GM12878 (cell line): ENCODE data around the gene WDR89. TPM values are rescaled to one million over a fixed set of nuclear protein-coding genes. Genes with fewer than 3 reads are reported as not detected.

ENCODE experiments used
- ATAC-seq: fragments of 200-7000 bp; cut with Tn5 transposase; 3 replicates; pipeline ENCODE4 v1.9.1; 2020; ENCODE audit warnings: mild to moderate bottlenecking, moderate library complexity
- BruUV-seq: library from RNA; stranded (reverse); fragments of 400-500 nt; replicated peaks from 2 replicates; lab custom pipeline; 2021; lab: Mats Ljungman, UMichigan
- CTCF ChIA-PET: fragments of 300-600 bp; sonication (Branson Sonifier 250); formaldehyde crosslinking; extraction: SDS; loops from one replicate; lab custom pipeline; 2021; ENCODE audit warnings: inconsistent platforms; lab: Yijun Ruan, JAX
- POLR2A ChIA-PET: fragments of 350-600 bp; formaldehyde crosslinking; extraction: SDS; loops from one replicate; lab custom pipeline; 2021; ENCODE audit warnings: inconsistent platforms; lab: Charles Lee
- RAD21 ChIA-PET: fragments of 300-600 bp; sonication (Branson Sonifier 250); formaldehyde crosslinking; loops from one replicate; lab custom pipeline; 2023; ENCODE audit warnings: antibody characterized with exemption; ENCODE audit not compliant: unreplicated experiment; lab: Charles Lee
- SMC1A ChIA-PET: fragments of 300-600 bp; sonication (Branson Sonifier 250); formaldehyde crosslinking; loops from one replicate; lab custom pipeline; 2023; ENCODE audit not compliant: unreplicated experiment, uncharacterized antibody; lab: Charles Lee
- DNase-seq: peaks from one replicate; pipeline ENCODE4 v3.0.0-alpha.2; 2011; ENCODE audit warnings: low read depth, low spot score
- FAIRE-seq: peaks from 3 replicates; lab custom pipeline; 2011; peaks lifted over from hg19 to GRCh38; lab: Jason Lieb, UNC
- H2AFZ ChIP-seq: 2 replicates; pipeline ENCODE4 v1.6.0; 2011; ENCODE audit warnings: low read depth, low read length, control low read depth; ENCODE audit not compliant: control insufficient read depth
- H3K27ac ChIP-seq: 2 replicates; pipeline ENCODE4 v1.5.1; 2011; ENCODE audit warnings: control low read depth; ENCODE audit not compliant: control insufficient read depth, insufficient read depth
- H3K27me3 ChIP-seq, 2 experiments: replicated peaks in 1 of 2; 2 replicates each; pipeline versions ENCODE4 v1.6.0 to v1.6.1; 2011; ENCODE audit warnings: low read length in 1 of 2; ENCODE audit not compliant: control insufficient read depth in 2 of 2, insufficient read depth in 2 of 2
- H3K36me3 ChIP-seq, 2 experiments: 2 replicates each; pipeline ENCODE4 v1.5.1; 2011; ENCODE audit warnings: low read length in 1 of 2; ENCODE audit not compliant: control insufficient read depth in 2 of 2, insufficient read depth in 2 of 2
- H3K4me1 ChIP-seq: 2 replicates; pipeline ENCODE4 v1.6.1; 2011; ENCODE audit warnings: mild to moderate bottlenecking, low read length, moderate library complexity, mixed read lengths; ENCODE audit not compliant: control insufficient read depth, insufficient read depth
- H3K4me2 ChIP-seq: 2 replicates; pipeline ENCODE4 v1.6.0; 2011; ENCODE audit warnings: control low read depth; ENCODE audit not compliant: control insufficient read depth, insufficient read depth
- H3K4me3 ChIP-seq: fragments of 200-600 bp; sonication (generic); 2 replicates; pipeline ENCODE4 v1.5.1; 2016
- H3K79me2 ChIP-seq: 2 replicates; pipeline ENCODE4 v1.6.0; 2011; ENCODE audit warnings: low read length; ENCODE audit not compliant: control insufficient read depth, insufficient read depth
- H3K9ac ChIP-seq: 2 replicates; pipeline ENCODE4 v1.8.0; 2011; ENCODE audit warnings: low read length, control low read depth, mixed read lengths; ENCODE audit not compliant: control insufficient read depth, insufficient read depth
- H3K9me3 ChIP-seq: replicated peaks from 3 replicates; pipeline ENCODE4 v1.5.1; 2011; ENCODE audit warnings: mild to moderate bottlenecking, low read length; ENCODE audit not compliant: control insufficient read depth, insufficient read depth
- H4K20me1 ChIP-seq: 2 replicates; pipeline ENCODE4 v1.6.0; 2011; ENCODE audit not compliant: control insufficient read depth, insufficient read depth
- FOS ChIP-seq: IDR thresholded peaks from 3 replicates; pipeline ENCODE4 v1.6.1; 2011; ENCODE audit warnings: borderline replicate concordance; ENCODE audit not compliant: insufficient read length; ENCODE audit errors: extremely low read depth
- IKZF2 ChIP-seq, 2 experiments: fragments of 450-650 bp; IDR thresholded peaks; 2 replicates each; pipeline ENCODE4 v1.6.1; 2017; ENCODE audit warnings: mild to moderate bottlenecking in 2 of 2, moderate library complexity in 2 of 2
- MYC ChIP-seq: IDR thresholded peaks from 2 replicates; pipeline ENCODE4 v1.6.1; 2011; ENCODE audit warnings: mild to moderate bottlenecking, low read length, moderate library complexity, inconsistent platforms; ENCODE audit not compliant: insufficient read depth, insufficient replicate concordance, insufficient read length, severe bottlenecking
- NR2C2 ChIP-seq: IDR thresholded peaks from 2 replicates; pipeline ENCODE4 v1.6.1; 2011; ENCODE audit warnings: borderline replicate concordance, low read depth; ENCODE audit not compliant: control insufficient read depth, insufficient read length
- WGBS: methylation state at CpG from one replicate; pipeline ENCODE4 v1.1.6; 2016; ENCODE audit warnings: low lambda C conversion rate; ENCODE audit not compliant: insufficient replicate concordance, insufficient coverage; ENCODE audit errors: missing lambda C conversion rate; 5-methylcytosine and 5-hydroxymethylcytosine counted together
- in situ Hi-C: fragments of 300-500 bp; cut with MboI; formaldehyde crosslinking; loops from 9 replicates; pipeline ENCODE4 v1.14.3; 2018; ENCODE audit warnings: mixed read lengths
- intact Hi-C: fragments of 100-400 bp; cut with micrococcal nuclease; formaldehyde crosslinking; loops from one replicate; pipeline ENCODE4 v1.14.2; 2022; ENCODE audit not compliant: unreplicated experiment
- polyA plus RNA-seq, 11 experiments: library from polyadenylated mRNA; depleted of rRNA in 4 of 11; unstranded in 6 of 11; stranded (reverse) in 5 of 11; fragments of >200 nt; fragmentation: Nextera tagmentation in 4 of 11; fragmentation: Illumina TruSeq in 1 of 11; extraction: Ambion mirVana in 4 of 11; extraction: Trizol in 1 of 11; gene quantifications; 1 replicate in 1 of 11; 2 replicates in 10 of 11; pipeline versions ENCODE4 v1.2.1 to v1.2.3, GENCODE V29; 2011 to 2016; ENCODE audit warnings: inconsistent platforms in 2 of 11, missing spikeins in 2 of 11, low read depth in 1 of 11
- total RNA-seq, 4 experiments: library from RNA; depleted of rRNA in 3 of 4; stranded (reverse); fragments of >200 nt in 3 of 4; fragmentation: Illumina TruSeq in 1 of 4; extraction: Trizol in 1 of 4; gene quantifications; 2 replicates each; pipeline versions ENCODE4 v1.2.1 to v1.2.3, GENCODE V29; 2013 to 2021
- TF ChIP-seq, protein P1 (sequence below): IDR thresholded peaks from 2 replicates; pipeline ENCODE4 v1.6.1; 2011; ENCODE audit warnings: borderline replicate concordance, low read depth, mild to moderate bottlenecking, moderate library complexity, low read length; ENCODE audit not compliant: insufficient read depth, poor library complexity, severe bottlenecking

WDR89 gene
- total and polyA plus RNA-seq, 10 of the 15 experiments (the other 5 are each of a cell fraction or from before 2014, with no cell fraction given), result 11.8 to 25.7 (median 17.5) TPM

DNA sequence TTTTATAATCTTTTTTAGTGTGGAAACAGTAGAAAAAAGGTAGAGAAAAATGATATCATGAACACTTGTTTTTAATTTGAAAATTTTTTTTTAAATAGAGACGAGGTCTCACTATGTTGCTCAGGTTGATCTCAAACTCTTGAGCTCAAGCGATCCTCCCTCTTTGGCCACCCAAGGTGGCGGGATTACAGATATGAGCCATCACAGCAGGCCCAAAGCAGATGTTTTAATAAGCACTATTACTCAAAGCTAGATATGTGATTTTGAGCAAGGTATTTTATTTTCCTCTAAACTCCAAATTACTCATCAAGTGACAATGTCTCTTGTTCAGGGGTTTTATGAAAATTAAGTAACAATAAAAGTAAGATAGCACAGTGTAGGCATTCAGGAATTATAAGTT, 10.7 kb upstream of the WDR89 start:
- no peaks in the 10 kb centered on the region for H3K79me2 ChIP-seq
- no peaks in the 10 kb centered on the region for H3K36me3 ChIP-seq
- H3K9me3 ChIP-seq, result no peaks in the 10 kb centered on the region
- no peaks in the 10 kb centered on the region for H3K4me1 ChIP-seq
- intact Hi-C loops (no loop called here), in situ Hi-C loops (no loop called here)
- H3K4me3 ChIP-seq, result no peak overlapping the region
- no peak overlapping the region for H2AFZ ChIP-seq
- 39% methylated on average over 3 of the region's 3 CpGs for WGBS
- no peak overlapping the region for H3K9ac ChIP-seq
- no peaks in the 10 kb centered on the region for H4K20me1 ChIP-seq
- FAIRE-seq (no peak), DNase-seq (no peak), ATAC-seq (no peak)
- ChIA-PET RAD21 (interaction anchor here (0.6 to 2.5 kb wide), 4 partner anchors 10 to 73 kb away, joined by 3 to 20 read pairs (median 4); partner anchors contain the start of gene WDR89), SMC1A (interaction anchor here (0.6 to 3.3 kb wide), 7 partner anchors 9 to 277 kb away, joined by 3 to 14 read pairs (median 3); no protein-coding TSS in a partner anchor), CTCF (interaction anchor here (1.0 to 1.8 kb wide), 5 partner anchors 9 to 118 kb away, joined by 4 to 7 read pairs (median 6); no protein-coding TSS in a partner anchor), POLR2A (interaction anchor here (0.6 to 3.8 kb wide), 5 partner anchors 10 to 93 kb away, joined by 4 to 22 read pairs (median 7); partner anchors contain the start of gene WDR89)
- no peak overlapping the region for H3K4me2 ChIP-seq
- H3K27me3 ChIP-seq, result no peaks in the 10 kb centered on the region
- H3K27ac ChIP-seq, result no peak overlapping the region
- BruUV-seq, result TSS peak; percentile 44
- TF ChIP-seq MYC (no peak), NR2C2 (no peak), IKZF2 (IDR thresholded peaks at IDR 0.05) (no peak), FOS (no peak)
- TF ChIP-seq, protein P1, sequence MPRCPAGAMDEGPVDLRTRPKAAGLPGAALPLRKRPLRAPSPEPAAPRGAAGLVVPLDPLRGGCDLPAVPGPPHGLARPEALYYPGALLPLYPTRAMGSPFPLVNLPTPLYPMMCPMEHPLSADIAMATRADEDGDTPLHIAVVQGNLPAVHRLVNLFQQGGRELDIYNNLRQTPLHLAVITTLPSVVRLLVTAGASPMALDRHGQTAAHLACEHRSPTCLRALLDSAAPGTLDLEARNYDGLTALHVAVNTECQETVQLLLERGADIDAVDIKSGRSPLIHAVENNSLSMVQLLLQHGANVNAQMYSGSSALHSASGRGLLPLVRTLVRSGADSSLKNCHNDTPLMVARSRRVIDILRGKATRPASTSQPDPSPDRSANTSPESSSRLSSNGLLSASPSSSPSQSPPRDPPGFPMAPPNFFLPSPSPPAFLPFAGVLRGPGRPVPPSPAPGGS, result peak; percentile 33
- TF ChIP-seq, all 136 proteins: peak for 1
